Thymus (tissue), 11 donors: Measurements from ENCODE around the gene TEX13C. TPM values are rescaled to one million over a fixed set of nuclear protein-coding genes. Genes with fewer than 3 reads are reported as not detected.
"Not testable (repeated sequence)": the region's sequence is repeated elsewhere in the genome, so short reads cannot be mapped to it uniquely, and the experiment has no call there.

Source experiments
- DNase-seq, 9 donors: peaks; one replicate each; pipeline ENCODE4 v3.0.0-alpha.2; 2013; ENCODE audit warnings: low spot score in 9 of 9, low read depth in 6 of 9, missing footprints in 1 of 9
- H3K27ac ChIP-seq, 2 donors: one replicate each; pipeline ENCODE4 v1.5.1; 2013; ENCODE audit warnings: control low read depth in 1 of 2, low read depth in 1 of 2, low read length in 1 of 2, mild to moderate bottlenecking in 1 of 2, moderate library complexity in 1 of 2
- H3K27me3 ChIP-seq, 2 donors: one replicate each; pipeline ENCODE4 v1.5.1; 2013; ENCODE audit warnings: low read length in 1 of 2; ENCODE audit not compliant: control insufficient read depth in 2 of 2, insufficient read depth in 1 of 2
- H3K36me3 ChIP-seq, 2 donors: one replicate each; pipeline ENCODE4 v1.5.1; 2013; ENCODE audit warnings: low read length in 1 of 2, mild to moderate bottlenecking in 1 of 2, moderate library complexity in 1 of 2; ENCODE audit not compliant: control insufficient read depth in 2 of 2, insufficient read depth in 2 of 2
- H3K4me1 ChIP-seq, 2 donors: one replicate each; pipeline ENCODE4 v1.5.1; 2013; ENCODE audit warnings: low read length in 2 of 2; ENCODE audit not compliant: control insufficient read depth in 2 of 2, insufficient read depth in 2 of 2
- H3K4me3 ChIP-seq, 2 donors: one replicate each; pipeline ENCODE4 v1.5.1; 2013; ENCODE audit warnings: low read length in 2 of 2, control low read depth in 1 of 2, mild to moderate bottlenecking in 1 of 2
- H3K9me3 ChIP-seq, 2 donors: one replicate each; pipeline ENCODE4 v1.5.1; 2013; ENCODE audit warnings: low read length in 1 of 2, mild to moderate bottlenecking in 1 of 2; ENCODE audit not compliant: control insufficient read depth in 2 of 2, insufficient read depth in 1 of 2
- WGBS: extraction: QIAGEN DNeasy Blood & Tissue Kit; methylation state at CpG from one replicate; pipeline ENCODE4 v1.1.7; 2013; 5-methylcytosine and 5-hydroxymethylcytosine counted together
- polyA plus RNA-seq: library from polyadenylated mRNA; stranded (reverse); fragments of 200-250 nt; gene quantifications from one replicate; pipeline ENCODE4 v1.2.3, GENCODE V29; 2013
- total RNA-seq: library from RNA; stranded (reverse); fragments of 120-200 nt; gene quantifications from one replicate; pipeline ENCODE4 v1.2.4, GENCODE V29; 2013
- donor health status: healthy.

TEX13C gene
- total and polyA plus RNA-seq, 2 donors: 0.02 TPM; not detected in 1

- Histone ChIP-seq H3K36me3 (no peaks in the 10 kb centered on the region), H3K27ac (no peak overlapping the region), H3K4me1 (no peaks in the 10 kb centered on the region), H3K4me3 (no peak overlapping the region), H3K27me3 (no peaks in the 10 kb centered on the region), H3K9me3 (no peaks in the 10 kb centered on the region)
- 95% methylated on average over 2 of the region's 2 CpGs for WGBS
- DNase-seq: no peak
Observed at GRCh38 chrX:125298871-125299270, 20.8 kb upstream of the TEX13C start.

GRCh38 chrX:125306335-125306866 lies 13.3 kb upstream of the TEX13C start:
- no peaks in the 10 kb centered on the region for H3K27me3 ChIP-seq
- no peaks in the 10 kb centered on the region for H3K9me3 ChIP-seq
- H3K36me3 ChIP-seq: no peaks in the 10 kb centered on the region
- H3K4me1 ChIP-seq: no peaks in the 10 kb centered on the region
- 82% methylated on average over 1 of the region's 1 CpG for WGBS
- no peak for DNase-seq
- H3K27ac ChIP-seq: no peak overlapping the region
- H3K4me3 ChIP-seq: no peak overlapping the region

GRCh38 chrX:125308653-125309052 lies 11.0 kb upstream of the TEX13C start:
- no peaks in the 10 kb centered on the region for H3K4me1 ChIP-seq
- no peaks in the 10 kb centered on the region for H3K27me3 ChIP-seq
- H3K27ac ChIP-seq: no peak overlapping the region
- no peaks in the 10 kb centered on the region for H3K9me3 ChIP-seq
- no peaks in the 10 kb centered on the region for H3K36me3 ChIP-seq
- no peak overlapping the region for H3K4me3 ChIP-seq
- no peak for DNase-seq

DNA sequence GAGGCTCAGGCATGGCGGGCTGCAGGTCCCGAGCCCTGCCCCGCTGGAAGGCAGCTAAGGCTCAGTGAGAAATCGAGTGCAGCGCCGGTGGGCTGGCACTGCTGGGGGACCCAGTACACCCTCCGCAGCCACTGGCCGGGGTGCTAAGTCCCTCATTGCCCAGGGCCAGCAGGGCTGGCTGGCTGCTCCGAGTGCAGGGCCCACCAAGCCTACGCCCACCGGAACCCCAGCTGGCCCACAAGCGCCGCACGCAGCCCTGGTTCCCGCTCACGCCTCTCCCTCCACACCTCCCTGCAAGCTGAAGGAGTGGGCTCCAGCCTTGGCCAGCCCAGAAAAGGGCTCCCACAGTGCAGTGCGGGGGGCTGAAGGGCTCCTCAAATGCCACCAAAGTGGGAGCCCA lies 505 bp upstream of the TEX13C start:
- H3K27me3 ChIP-seq, H3K4me3 ChIP-seq, H3K4me1 ChIP-seq, H3K36me3 ChIP-seq, DNase-seq, H3K27ac ChIP-seq: not testable (repeated sequence)
- peaks cover 0 to 11% of the 10 kb centered on the region in 2 donors for H3K9me3 ChIP-seq
- WGBS: 98% methylated on average over 17 of the region's 17 CpGs

- Histone ChIP-seq H3K27ac (no peak overlapping the region), H3K4me3 (no peak overlapping the region), H3K27me3 (no peaks in the 10 kb centered on the region), H3K36me3 (no peaks in the 10 kb centered on the region), H3K4me1 (no peaks in the 10 kb centered on the region), H3K9me3 (peaks cover 0 to 15% of the 10 kb centered on the region in 2 donors)
- no peak for DNase-seq
- WGBS: 64% methylated on average over 2 of the region's 2 CpGs
Observed at GRCh38 chrX:125322431-125322830, 2.8 kb downstream of the TEX13C start.

GRCh38 chrX:125326599-125326998 lies 6.9 kb downstream of the TEX13C start:
- Histone ChIP-seq H3K27ac (no peak overlapping the region), H3K27me3 (no peaks in the 10 kb centered on the region), H3K4me3 (no peak overlapping the region), H3K4me1 (no peaks in the 10 kb centered on the region), H3K36me3 (no peaks in the 10 kb centered on the region), H3K9me3 (peaks cover 0 to 4% of the 10 kb centered on the region in 2 donors)
- no peak for DNase-seq
- 89% methylated on average over 3 of the region's 3 CpGs for WGBS

- H3K4me3 ChIP-seq: no peak overlapping the region
- H3K27ac ChIP-seq: no peak overlapping the region
- H3K9me3 ChIP-seq: peaks cover 0 to 4% of the 10 kb centered on the region in 2 donors
- H3K36me3 ChIP-seq: no peaks in the 10 kb centered on the region
- H3K27me3 ChIP-seq: no peaks in the 10 kb centered on the region
- no peak for DNase-seq
- WGBS: 93% methylated on average over 12 of the region's 12 CpGs
- H3K4me1 ChIP-seq: no peaks in the 10 kb centered on the region
Observed at GRCh38 chrX:125327891-125328290, 8.2 kb downstream of the TEX13C start.

DNA sequence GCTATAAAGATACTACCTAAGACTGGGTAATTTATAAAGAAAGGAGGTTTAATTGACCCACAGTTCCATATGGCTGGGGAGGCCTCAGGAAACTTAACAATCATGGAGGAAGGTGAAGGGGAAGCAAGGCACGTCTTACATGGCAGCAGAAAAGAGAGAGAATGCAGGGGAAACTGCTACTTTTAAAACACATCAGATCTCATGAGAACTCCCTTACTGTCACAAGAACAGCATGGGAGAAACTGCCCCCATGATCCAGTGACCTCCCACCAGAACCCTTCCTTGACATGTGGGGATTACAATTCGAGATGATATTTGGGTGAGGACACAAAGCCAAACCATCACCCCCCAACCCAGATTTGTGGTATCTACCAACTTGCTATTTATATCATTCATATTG lies 13.9 kb downstream of the TEX13C start:
- no peak overlapping the region for H3K27ac ChIP-seq
- no peak overlapping the region for H3K4me3 ChIP-seq
- no peaks in the 10 kb centered on the region for H3K27me3 ChIP-seq
- no peaks in the 10 kb centered on the region for H3K36me3 ChIP-seq
- no peaks in the 10 kb centered on the region for H3K4me1 ChIP-seq
- DNase-seq: no peak
- 71% methylated on average over 2 of the region's 2 CpGs for WGBS
- no peaks in the 10 kb centered on the region for H3K9me3 ChIP-seq

GRCh38 chrX:125340490-125340889 lies 20.8 kb downstream of the TEX13C start:
- Histone ChIP-seq H3K9me3 (no peaks in the 10 kb centered on the region), H3K27ac (no peak overlapping the region), H3K27me3 (no peaks in the 10 kb centered on the region), H3K4me1 (no peaks in the 10 kb centered on the region), H3K4me3 (no peak overlapping the region), H3K36me3 (no peaks in the 10 kb centered on the region)
- 92% methylated on average over 4 of the region's 4 CpGs for WGBS
- DNase-seq: no peak

DNA sequence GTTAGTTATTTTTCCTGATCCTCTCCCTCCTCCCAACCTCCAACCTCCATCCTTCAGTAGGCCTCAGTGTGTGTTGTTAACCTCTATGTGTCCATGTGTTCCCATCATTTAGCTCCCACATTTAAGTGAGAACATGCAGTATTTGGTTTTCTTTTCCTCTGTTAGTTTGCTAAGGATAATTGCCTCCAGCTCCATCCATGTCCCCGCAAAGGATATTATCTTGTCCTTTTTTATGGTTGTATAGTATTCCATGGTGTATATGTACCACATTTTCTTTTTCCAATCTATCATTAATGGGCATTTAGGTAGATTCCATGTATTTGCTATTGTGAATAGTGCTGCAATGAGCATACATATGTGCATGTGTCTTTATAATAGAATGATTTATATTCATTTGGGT lies 54.5 kb downstream of the TEX13C start:
- no peak overlapping the region for H3K4me3 ChIP-seq
- 97% methylated on average over 1 of the region's 1 CpG for WGBS
- no peak for DNase-seq
- no peaks in the 10 kb centered on the region for H3K9me3 ChIP-seq
- no peaks in the 10 kb centered on the region for H3K4me1 ChIP-seq
- no peak overlapping the region for H3K27ac ChIP-seq
- no peaks in the 10 kb centered on the region for H3K36me3 ChIP-seq
- H3K27me3 ChIP-seq: no peaks in the 10 kb centered on the region
